Measurements from ENCODE around the gene NCAPH2. TPM values are rescaled to one million over a fixed set of nuclear protein-coding genes. Genes with fewer than 3 reads are reported as not detected.

Gene NCAPH2
- total and polyA plus RNA-seq, 9 of the 15 experiments (the other 6 are each of a cell fraction or from before 2014, with no cell fraction given), result 3.6 to 88.6 (median 32.4) TPM

DNA sequence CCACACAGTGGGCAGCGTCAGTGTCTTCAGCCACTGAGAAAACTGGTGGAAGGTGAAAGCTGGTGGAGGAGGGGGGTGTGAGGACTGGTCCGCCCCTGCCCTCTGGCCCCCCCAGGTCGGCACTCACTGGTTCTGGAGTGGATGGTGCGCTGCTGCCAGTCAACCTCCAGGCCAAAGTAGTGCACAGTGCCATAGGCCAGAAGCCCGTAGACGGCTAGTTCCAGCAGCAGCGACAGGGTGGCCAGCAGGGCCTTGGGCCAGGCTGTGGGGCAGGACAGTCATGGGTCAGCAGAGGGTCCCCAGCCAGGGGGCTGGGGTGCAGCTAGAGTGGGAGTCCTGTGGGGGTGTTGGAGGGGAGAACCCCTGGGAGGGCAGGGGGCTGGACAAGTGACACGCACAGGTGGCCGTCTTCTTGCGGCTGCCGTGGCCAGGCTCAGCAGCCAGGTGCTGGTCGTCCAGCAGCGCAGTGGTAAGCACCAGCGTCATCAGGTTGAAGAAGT is 2.7 kb upstream of the NCAPH2 start:
- in situ Hi-C loops (cut with MboI), result no loop called here
- Histone ChIP-seq H2AFZ (ENCODE audit: low read depth, low read length) (no peak overlapping the region), H3K36me3 (ENCODE audit: control insufficient read depth, insufficient read depth, low read length) (peaks cover 24% of the 10 kb centered on the region; the same call in 1 of the 3 replicates), H3K27me3 (ENCODE audit: control insufficient read depth in 2 of 2, insufficient read depth in 2 of 2, low read length in 2 of 2) (no peaks in the 10 kb centered on the region), H3K27ac (ENCODE audit: extremely low read depth, low read depth, low read length) (no peak overlapping the region), H3K4me3 (no peak overlapping the region), H3K9me1 (ENCODE audit: control insufficient read depth, insufficient read depth, low read length) (no peaks in the 10 kb centered on the region), H3K79me2 (ENCODE audit: control insufficient read depth, insufficient read depth, low read length) (peaks cover 31% of the 10 kb centered on the region), H3K9me3 (replicated peaks; ENCODE audit: control insufficient read depth, insufficient read depth, low read depth, low read length) (0 out of 2 replicates have a peak, but pooled peaks cover 1% of the 10 kb centered on the region), H3K4me2 (ENCODE audit: insufficient read depth, low read length) (no peak overlapping the region), H3K9ac (ENCODE audit: insufficient read depth in 1 of 2, low read depth in 2 of 2, low read length in 2 of 2) (no peak overlapping the region), H4K20me1 (replicated peaks; ENCODE audit: control insufficient read depth, insufficient read depth, low read length) (no peaks in the 10 kb centered on the region), H3K4me1 (replicated peaks in 1 of 2; ENCODE audit: control insufficient read depth in 2 of 2, insufficient read depth in 2 of 2, low read length in 2 of 2) (peaks cover 0 to 27% of the 10 kb centered on the region in 2 experiments; a peak in 3 of 5 replicates)
- WGBS (ENCODE audit: insufficient coverage, low coverage, missing lambda C conversion rate), result 100% methylated on average over 6 of the region's 14 CpGs
- intact Hi-C loops (cut with micrococcal nuclease), result no loop called here
- ATAC-seq (no peak), FAIRE-seq (no peak), DNase-seq (ENCODE audit: extremely low read depth in 1 of 4, low spot score in 3 of 4) (no peak)
- no peak for TF ChIP-seq ZNF431 (CRISPR knock-in tag; IDR thresholded peaks at IDR 0.05)
- ChIA-PET CTCF (ENCODE audit: low intra/inter-chr PET ratio) (no interaction called here), POLR2A (interaction anchor here (1.3 kb wide), 1 partner anchor 8 kb away, joined by 4 read pairs; no protein-coding TSS in a partner anchor)
- BruUV-seq (replicated peaks), result no TSS peak

DNA sequence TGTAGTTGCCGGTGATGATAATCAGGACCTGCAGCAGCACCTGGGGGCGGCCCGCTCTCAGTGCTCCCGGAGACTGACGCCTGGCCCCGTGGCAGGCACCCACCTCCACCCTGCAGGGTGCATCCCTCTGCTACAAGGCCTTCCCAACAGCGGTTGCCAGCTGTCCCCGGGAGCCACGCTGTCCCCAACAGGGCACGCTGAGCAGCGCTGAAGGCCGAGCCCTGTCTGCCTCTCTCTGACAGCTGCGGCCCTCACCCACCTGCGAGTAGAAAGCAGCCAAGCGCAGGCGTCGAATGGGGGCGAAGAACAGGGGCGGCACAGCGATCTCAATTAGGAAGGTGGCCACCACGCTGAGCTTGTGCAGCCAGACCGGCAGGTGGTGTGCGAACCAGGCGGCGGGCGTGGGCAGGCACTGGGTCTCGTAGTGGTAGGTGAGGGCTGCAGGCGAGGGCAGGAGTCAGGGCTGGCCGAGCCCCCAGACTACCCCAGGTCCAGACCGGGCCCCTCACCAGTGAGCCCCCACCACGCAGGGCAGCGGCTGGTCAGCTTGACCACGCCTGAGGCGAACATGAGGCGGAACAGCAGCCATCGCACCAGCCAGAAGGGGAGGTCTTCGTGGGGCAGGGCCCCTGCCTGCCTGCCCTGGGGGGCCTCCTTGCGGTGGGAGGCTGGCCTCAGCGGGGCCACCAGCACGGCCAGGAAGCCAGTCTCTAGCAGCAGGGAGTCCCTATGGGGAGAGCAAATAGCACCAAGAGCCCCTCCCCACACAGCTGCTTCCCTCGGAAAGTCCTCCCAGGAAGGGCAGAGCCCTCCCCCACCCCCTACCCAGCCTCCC is 2.0 kb upstream of the NCAPH2 start:
- H3K9me1 ChIP-seq (ENCODE audit: control insufficient read depth, insufficient read depth, low read length), result no peaks in the 10 kb centered on the region
- POLR2A ChIA-PET, result interaction anchor here (1.3 kb wide), 1 partner anchor 9 kb away, joined by 4 read pairs; no protein-coding TSS in a partner anchor
- H3K27me3 ChIP-seq (ENCODE audit: control insufficient read depth in 2 of 2, insufficient read depth in 2 of 2, low read length in 2 of 2), result no peaks in the 10 kb centered on the region
- intact Hi-C loops (cut with micrococcal nuclease), result no loop called here
- no peaks in the 10 kb centered on the region for H3K9me3 ChIP-seq (replicated peaks; ENCODE audit: control insufficient read depth, insufficient read depth, low read depth, low read length)
- DNase-seq (ENCODE audit: extremely low read depth in 1 of 4, low spot score in 3 of 4), result no peak
- no peak for ATAC-seq
- peaks cover 36% of the 10 kb centered on the region for H3K79me2 ChIP-seq (ENCODE audit: control insufficient read depth, insufficient read depth, low read length)
- H3K9ac ChIP-seq (ENCODE audit: insufficient read depth in 1 of 2, low read depth in 2 of 2, low read length in 2 of 2), result peak overlapping the region in 1 of 2 experiments; percentile 96; a peak in 2 of 4 replicates
- 98% methylated on average over 18 of the region's 41 CpGs for WGBS (ENCODE audit: insufficient coverage, low coverage, missing lambda C conversion rate)
- H3K36me3 ChIP-seq (ENCODE audit: control insufficient read depth, insufficient read depth, low read length), result peaks cover 29% of the 10 kb centered on the region; the same call in 1 of the 3 replicates
- H3K4me1 ChIP-seq (replicated peaks in 1 of 2; ENCODE audit: control insufficient read depth in 2 of 2, insufficient read depth in 2 of 2, low read length in 2 of 2), result peaks cover 0 to 27% of the 10 kb centered on the region in 2 experiments; a peak in 3 of 5 replicates
- no TSS peak for BruUV-seq (replicated peaks)
- H3K4me3 ChIP-seq, result no peak overlapping the region; the same call in 1 of the 2 replicates
- CTCF ChIA-PET (ENCODE audit: low intra/inter-chr PET ratio), result no interaction called here
- no peak overlapping the region for H2AFZ ChIP-seq (ENCODE audit: low read depth, low read length)
- in situ Hi-C loops (cut with MboI), result no loop called here
- no peaks in the 10 kb centered on the region for H4K20me1 ChIP-seq (replicated peaks; ENCODE audit: control insufficient read depth, insufficient read depth, low read length)
- H3K27ac ChIP-seq (ENCODE audit: extremely low read depth, low read depth, low read length), result no peak overlapping the region
- no peak overlapping the region for H3K4me2 ChIP-seq (ENCODE audit: insufficient read depth, low read length)
- no peak for FAIRE-seq
- no peak for TF ChIP-seq MED1 (CRISPR knock-in tag; IDR thresholded peaks at IDR 0.05; ENCODE audit: borderline replicate concordance)
- TF ChIP-seq NCOA1 (IDR thresholded peaks at IDR 0.05; ENCODE audit: low read depth), result no peak
- no peak for TF ChIP-seq TBL1XR1 (IDR thresholded peaks at IDR 0.05; ENCODE audit: low read length in 2 of 2)
- no peak for TF ChIP-seq ZNF444 (CRISPR knock-in tag; IDR thresholded peaks at IDR 0.05)
- TF ChIP-seq ZBED1 (IDR thresholded peaks at IDR 0.05), result no peak
- TF ChIP-seq MYNN (IDR thresholded peaks at IDR 0.05), result no peak
- no peak for TF ChIP-seq MYNN (CRISPR knock-in tag; IDR thresholded peaks at IDR 0.05)
- no peak for TF ChIP-seq NCOA2 (IDR thresholded peaks at IDR 0.05; ENCODE audit: partially characterized antibody in 2 of 2)
- TF ChIP-seq, protein P1, sequence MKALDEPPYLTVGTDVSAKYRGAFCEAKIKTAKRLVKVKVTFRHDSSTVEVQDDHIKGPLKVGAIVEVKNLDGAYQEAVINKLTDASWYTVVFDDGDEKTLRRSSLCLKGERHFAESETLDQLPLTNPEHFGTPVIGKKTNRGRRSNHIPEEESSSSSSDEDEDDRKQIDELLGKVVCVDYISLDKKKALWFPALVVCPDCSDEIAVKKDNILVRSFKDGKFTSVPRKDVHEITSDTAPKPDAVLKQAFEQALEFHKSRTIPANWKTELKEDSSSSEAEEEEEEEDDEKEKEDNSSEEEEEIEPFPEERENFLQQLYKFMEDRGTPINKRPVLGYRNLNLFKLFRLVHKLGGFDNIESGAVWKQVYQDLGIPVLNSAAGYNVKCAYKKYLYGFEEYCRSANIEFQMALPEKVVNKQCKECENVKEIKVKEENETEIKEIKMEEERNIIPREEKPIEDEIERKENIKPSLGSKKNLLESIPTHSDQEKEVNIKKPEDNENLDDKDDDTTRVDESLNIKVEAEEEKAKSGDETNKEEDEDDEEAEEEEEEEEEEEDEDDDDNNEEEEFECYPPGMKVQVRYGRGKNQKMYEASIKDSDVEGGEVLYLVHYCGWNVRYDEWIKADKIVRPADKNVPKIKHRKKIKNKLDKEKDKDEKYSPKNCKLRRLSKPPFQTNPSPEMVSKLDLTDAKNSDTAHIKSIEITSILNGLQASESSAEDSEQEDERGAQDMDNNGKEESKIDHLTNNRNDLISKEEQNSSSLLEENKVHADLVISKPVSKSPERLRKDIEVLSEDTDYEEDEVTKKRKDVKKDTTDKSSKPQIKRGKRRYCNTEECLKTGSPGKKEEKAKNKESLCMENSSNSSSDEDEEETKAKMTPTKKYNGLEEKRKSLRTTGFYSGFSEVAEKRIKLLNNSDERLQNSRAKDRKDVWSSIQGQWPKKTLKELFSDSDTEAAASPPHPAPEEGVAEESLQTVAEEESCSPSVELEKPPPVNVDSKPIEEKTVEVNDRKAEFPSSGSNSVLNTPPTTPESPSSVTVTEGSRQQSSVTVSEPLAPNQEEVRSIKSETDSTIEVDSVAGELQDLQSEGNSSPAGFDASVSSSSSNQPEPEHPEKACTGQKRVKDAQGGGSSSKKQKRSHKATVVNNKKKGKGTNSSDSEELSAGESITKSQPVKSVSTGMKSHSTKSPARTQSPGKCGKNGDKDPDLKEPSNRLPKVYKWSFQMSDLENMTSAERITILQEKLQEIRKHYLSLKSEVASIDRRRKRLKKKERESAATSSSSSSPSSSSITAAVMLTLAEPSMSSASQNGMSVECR (CRISPR knock-in tag; IDR thresholded peaks at IDR 0.05), result no peak
- TF ChIP-seq CBX5 (IDR thresholded peaks at IDR 0.05; ENCODE audit: borderline replicate concordance, low read depth), result no peak
- TF ChIP-seq MTA1 (IDR thresholded peaks at IDR 0.05; ENCODE audit: borderline replicate concordance), result no peak
